ENCODE measurements around the gene EIF4G3. TPM values are rescaled to one million over a fixed set of nuclear protein-coding genes. Genes with fewer than 3 reads are reported as not detected.

EIF4G3 gene
- total RNA-seq, 3 donors from 2014 or later (not counting 1 experiment from before 2014, with no cell fraction given), result 105 to 107 (median 107) TPM

GRCh38 chr1:20896826-20897225 lies 279.9 kb downstream of the EIF4G3 start:
- intact Hi-C loops (cut with micrococcal nuclease), result no loop called here
- TF ChIP-seq, protein P1, sequence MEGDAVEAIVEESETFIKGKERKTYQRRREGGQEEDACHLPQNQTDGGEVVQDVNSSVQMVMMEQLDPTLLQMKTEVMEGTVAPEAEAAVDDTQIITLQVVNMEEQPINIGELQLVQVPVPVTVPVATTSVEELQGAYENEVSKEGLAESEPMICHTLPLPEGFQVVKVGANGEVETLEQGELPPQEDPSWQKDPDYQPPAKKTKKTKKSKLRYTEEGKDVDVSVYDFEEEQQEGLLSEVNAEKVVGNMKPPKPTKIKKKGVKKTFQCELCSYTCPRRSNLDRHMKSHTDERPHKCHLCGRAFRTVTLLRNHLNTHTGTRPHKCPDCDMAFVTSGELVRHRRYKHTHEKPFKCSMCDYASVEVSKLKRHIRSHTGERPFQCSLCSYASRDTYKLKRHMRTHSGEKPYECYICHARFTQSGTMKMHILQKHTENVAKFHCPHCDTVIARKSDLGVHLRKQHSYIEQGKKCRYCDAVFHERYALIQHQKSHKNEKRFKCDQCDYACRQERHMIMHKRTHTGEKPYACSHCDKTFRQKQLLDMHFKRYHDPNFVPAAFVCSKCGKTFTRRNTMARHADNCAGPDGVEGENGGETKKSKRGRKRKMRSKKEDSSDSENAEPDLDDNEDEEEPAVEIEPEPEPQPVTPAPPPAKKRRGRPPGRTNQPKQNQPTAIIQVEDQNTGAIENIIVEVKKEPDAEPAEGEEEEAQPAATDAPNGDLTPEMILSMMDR (IDR thresholded peaks at IDR 0.05), result no peak

GRCh38 chr1:20893931-20894330 lies 282.8 kb downstream of the EIF4G3 start:
- intact Hi-C loops (cut with micrococcal nuclease), result no loop called here
- no peaks in the 10 kb centered on the region for H3K4me1 ChIP-seq (ENCODE audit: control insufficient read depth, insufficient read depth, low read length)
- H3K36me3 ChIP-seq (ENCODE audit: control insufficient read depth, insufficient read depth, low read length), result peaks cover 36% of the 10 kb centered on the region
- Mint-ChIP-seq H3K9me3 (no peaks in the 10 kb centered on the region), H3K27me3 (ENCODE audit: low read depth in 2 of 2) (no peaks in the 10 kb centered on the region), H3K4me1 (no peaks in the 10 kb centered on the region), H3K4me3 (no peak overlapping the region), H3K27ac (no peak overlapping the region), H3K36me3 (no peaks in the 10 kb centered on the region)
- no peaks in the 10 kb centered on the region for H3K9me3 ChIP-seq (ENCODE audit: control insufficient read depth, insufficient read depth, low read length)
- no peak overlapping the region for H3K4me3 ChIP-seq (ENCODE audit: low read length)
- no peak overlapping the region for H3K27ac ChIP-seq (ENCODE audit: low read length)
- no peaks in the 10 kb centered on the region for H3K27me3 ChIP-seq (ENCODE audit: control insufficient read depth, insufficient read depth, low read length)
- WGBS (ENCODE audit: insufficient coverage), result 92% methylated on average over 1 of the region's 1 CpG
- TF ChIP-seq, protein P1 (IDR thresholded peaks at IDR 0.05), result no peak
- no peak for DNase-seq
- no peak for ATAC-seq

More at GRCh38 chr1:20896826-20897225, 279.9 kb downstream of the EIF4G3 start:
- H3K9me3 Mint-ChIP-seq, result no peaks in the 10 kb centered on the region
- peaks cover 9% of the 10 kb centered on the region for H3K36me3 Mint-ChIP-seq
- no peaks in the 10 kb centered on the region for H3K4me1 ChIP-seq (ENCODE audit: control insufficient read depth, insufficient read depth, low read length)
- ATAC-seq, result no peak
- no peak for DNase-seq
- no peaks in the 10 kb centered on the region for H3K27me3 Mint-ChIP-seq (ENCODE audit: low read depth in 2 of 2)
- H3K27me3 ChIP-seq (ENCODE audit: control insufficient read depth, insufficient read depth, low read length), result no peaks in the 10 kb centered on the region
- no peak overlapping the region for H3K27ac Mint-ChIP-seq
- H3K4me3 ChIP-seq (ENCODE audit: low read length), result no peak overlapping the region
- no peak overlapping the region for H3K27ac ChIP-seq (ENCODE audit: low read length)
- H3K4me1 Mint-ChIP-seq, result no peaks in the 10 kb centered on the region
- H3K4me3 Mint-ChIP-seq, result no peak overlapping the region
- H3K36me3 ChIP-seq (ENCODE audit: control insufficient read depth, insufficient read depth, low read length), result peaks cover 31% of the 10 kb centered on the region
- H3K9me3 ChIP-seq (ENCODE audit: control insufficient read depth, insufficient read depth, low read length), result no peaks in the 10 kb centered on the region
- 86% methylated on average over 1 of the region's 1 CpG for WGBS (ENCODE audit: insufficient coverage)

DNA sequence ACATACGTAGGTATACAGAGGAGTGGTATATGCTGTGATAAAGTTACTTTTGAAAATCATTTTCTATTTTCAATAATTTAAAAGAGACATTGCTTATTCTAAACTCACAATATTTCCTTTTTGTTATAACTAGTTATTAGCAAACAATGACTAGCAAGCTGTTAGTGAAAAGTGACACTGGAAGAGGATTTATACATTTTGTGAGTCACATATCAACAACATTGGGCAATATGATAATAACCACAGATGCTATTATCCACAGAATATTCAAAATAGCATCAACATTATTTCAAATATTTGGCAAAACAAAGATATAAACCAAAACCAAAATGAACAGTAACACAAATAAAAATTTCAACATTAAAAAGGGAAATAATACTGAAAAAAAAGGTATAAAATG lies 285.6 kb downstream of the EIF4G3 start:
- ATAC-seq, result no peak
- H3K4me3 Mint-ChIP-seq, result no peak overlapping the region
- no peak overlapping the region for H3K27ac Mint-ChIP-seq
- H3K9me3 ChIP-seq (ENCODE audit: control insufficient read depth, insufficient read depth, low read length), result no peaks in the 10 kb centered on the region
- H3K36me3 Mint-ChIP-seq, result no peaks in the 10 kb centered on the region
- H3K36me3 ChIP-seq (ENCODE audit: control insufficient read depth, insufficient read depth, low read length), result peaks cover 42% of the 10 kb centered on the region
- no peaks in the 10 kb centered on the region for H3K27me3 ChIP-seq (ENCODE audit: control insufficient read depth, insufficient read depth, low read length)
- no peak overlapping the region for H3K4me3 ChIP-seq (ENCODE audit: low read length)
- no peaks in the 10 kb centered on the region for H3K27me3 Mint-ChIP-seq (ENCODE audit: low read depth in 2 of 2)
- no peak for DNase-seq
- TF ChIP-seq, protein P1 (IDR thresholded peaks at IDR 0.05), result no peak
- no CpG with 5 or more reads among the region's 1 CpG for WGBS (ENCODE audit: insufficient coverage)
- intact Hi-C loops (cut with micrococcal nuclease), result no loop called here
- H3K4me1 Mint-ChIP-seq, result no peaks in the 10 kb centered on the region
- no peaks in the 10 kb centered on the region for H3K4me1 ChIP-seq (ENCODE audit: control insufficient read depth, insufficient read depth, low read length)
- no peak overlapping the region for H3K27ac ChIP-seq (ENCODE audit: low read length)
- H3K9me3 Mint-ChIP-seq, result no peaks in the 10 kb centered on the region

DNA sequence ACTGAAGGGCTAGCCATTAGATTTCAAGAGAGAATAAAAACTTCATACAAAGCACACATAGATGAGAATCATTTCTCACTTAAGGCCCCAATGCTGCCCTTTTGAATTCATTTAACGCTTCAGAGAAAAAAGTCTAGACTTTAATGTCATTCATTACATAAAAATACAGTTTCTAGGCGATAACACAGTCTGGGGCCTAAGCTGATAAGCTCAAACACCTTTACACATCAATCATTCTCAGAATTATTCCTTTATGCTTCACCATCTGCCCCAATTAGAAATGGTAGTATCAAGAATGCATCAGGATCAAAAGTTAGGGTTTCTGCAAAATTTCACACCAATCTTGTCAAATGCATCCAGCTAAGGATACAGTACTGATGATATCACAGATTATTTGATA lies 289.5 kb downstream of the EIF4G3 start:
- 93% methylated on average over 2 of the region's 2 CpGs for WGBS (ENCODE audit: insufficient coverage)
- Histone ChIP-seq H3K36me3 (ENCODE audit: control insufficient read depth, insufficient read depth, low read length) (peaks cover 19% of the 10 kb centered on the region), H3K27me3 (ENCODE audit: control insufficient read depth, insufficient read depth, low read length) (no peaks in the 10 kb centered on the region), H3K9me3 (ENCODE audit: control insufficient read depth, insufficient read depth, low read length) (no peaks in the 10 kb centered on the region), H3K4me1 (ENCODE audit: control insufficient read depth, insufficient read depth, low read length) (no peaks in the 10 kb centered on the region), H3K27ac (ENCODE audit: low read length) (no peak overlapping the region), H3K4me3 (ENCODE audit: low read length) (no peak overlapping the region)
- Mint-ChIP-seq H3K4me3 (no peak overlapping the region), H3K27me3 (ENCODE audit: low read depth in 2 of 2) (no peaks in the 10 kb centered on the region), H3K9me3 (no peaks in the 10 kb centered on the region), H3K4me1 (no peaks in the 10 kb centered on the region), H3K27ac (no peak overlapping the region), H3K36me3 (no peaks in the 10 kb centered on the region)
- no peak for ATAC-seq
- intact Hi-C loops (cut with micrococcal nuclease), result no loop called here
- TF ChIP-seq, protein P1 (IDR thresholded peaks at IDR 0.05), result no peak
- DNase-seq, result no peak

Measured in natural killer cell (primary cell).